RWPE2 (cell line): ENCODE data around the gene NAA25.
"Not testable (repeated sequence)": the region's sequence is repeated elsewhere in the genome, so short reads cannot be mapped to it uniquely, and the experiment has no call there.

Experiments used
- ATAC-seq: fragments of 200-7000 bp; cut with Tn5 transposase; 3 replicates; pipeline ENCODE4 v1.9.1; 2021; ENCODE audit warnings: low read depth
- DNase-seq: peaks from one replicate; pipeline ENCODE4 v3.0.0-alpha.2; 2020; ENCODE audit warnings: low spot score
- H3K27ac ChIP-seq: fragments of 450-650 bp; 2 replicates; pipeline ENCODE4 v1.5.1; 2017; ENCODE audit warnings: mild to moderate bottlenecking; ENCODE audit not compliant: poor library complexity, severe bottlenecking
- H3K27me3 ChIP-seq: fragments of 250-450 bp; sonication (Bioruptor Pico); 2 replicates; pipeline ENCODE4 v1.5.1; 2021; ENCODE audit warnings: mild to moderate bottlenecking, moderate library complexity; ENCODE audit not compliant: insufficient read depth, poor library complexity, severe bottlenecking
- H3K36me3 ChIP-seq: fragments of 250-450 bp; sonication (Bioruptor Pico); 2 replicates; pipeline ENCODE4 v1.5.1; 2020; ENCODE audit warnings: low read depth, mild to moderate bottlenecking, moderate library complexity
- H3K4me1 ChIP-seq: fragments of 250-450 bp; sonication (Bioruptor Pico); 2 replicates; pipeline ENCODE4 v1.5.1; 2021; ENCODE audit warnings: mild to moderate bottlenecking, moderate library complexity; ENCODE audit not compliant: insufficient read depth, poor library complexity, severe bottlenecking
- H3K4me3 ChIP-seq: fragments of 250-450 bp; sonication (Bioruptor Pico); 2 replicates; pipeline ENCODE4 v1.5.1; 2021; ENCODE audit warnings: mild to moderate bottlenecking, moderate library complexity; ENCODE audit not compliant: severe bottlenecking
- H3K9me3 ChIP-seq: fragments of 250-450 bp; sonication (Bioruptor Pico); 2 replicates; pipeline ENCODE4 v1.5.1; 2021; ENCODE audit warnings: mild to moderate bottlenecking, moderate library complexity; ENCODE audit not compliant: severe bottlenecking
- TF ChIP-seq, protein P1 (sequence below): fragments of 450-650 bp; IDR thresholded peaks from one replicate; pipeline ENCODE4 v1.5.1; 2017; ENCODE audit warnings: mild to moderate bottlenecking, moderate library complexity; ENCODE audit not compliant: poor library complexity, severe bottlenecking

Gene NAA25

DNA sequence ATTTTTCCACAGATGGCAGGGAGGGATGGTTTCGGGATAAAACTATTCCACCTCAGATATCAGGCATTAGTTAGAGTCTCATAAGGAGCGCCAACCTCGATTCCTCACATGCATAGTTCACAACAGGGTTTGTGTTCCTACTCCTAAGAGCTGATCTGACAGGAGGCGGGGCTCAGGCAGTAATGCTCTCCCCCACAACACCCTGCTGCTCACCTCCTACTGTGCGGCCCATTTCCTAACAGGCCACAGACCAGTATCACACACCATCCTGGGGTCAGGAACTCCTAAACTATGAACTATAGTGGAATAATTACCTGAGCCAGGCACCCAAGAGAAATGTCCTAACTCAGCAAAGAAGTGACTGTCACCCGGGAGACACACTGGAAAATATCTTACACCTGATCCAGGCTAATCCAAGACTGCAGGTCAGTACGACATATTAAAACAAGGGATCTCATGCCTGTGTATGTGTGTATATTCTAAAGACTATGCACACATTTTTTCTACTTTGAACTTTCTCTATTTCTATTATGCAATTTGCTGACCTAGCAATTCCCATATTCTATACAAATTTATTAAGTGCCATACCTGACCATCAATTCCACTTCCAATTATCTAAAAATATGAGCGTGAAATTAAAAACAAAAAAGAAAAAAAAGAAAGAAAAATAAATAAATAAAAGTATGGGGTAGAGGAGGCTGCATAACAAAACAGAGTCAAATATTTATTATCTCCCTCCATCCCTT, 4.7 kb downstream of the NAA25 start:
- Histone ChIP-seq H3K4me3 (no peak overlapping the region), H3K4me1 (peaks cover 7% of the 10 kb centered on the region), H3K27me3 (no peaks in the 10 kb centered on the region), H3K9me3 (no peaks in the 10 kb centered on the region), H3K36me3 (peaks cover 55% of the 10 kb centered on the region), H3K27ac (no peak overlapping the region)
- ATAC-seq, result no peak
- no peak for DNase-seq
- TF ChIP-seq, protein P1, sequence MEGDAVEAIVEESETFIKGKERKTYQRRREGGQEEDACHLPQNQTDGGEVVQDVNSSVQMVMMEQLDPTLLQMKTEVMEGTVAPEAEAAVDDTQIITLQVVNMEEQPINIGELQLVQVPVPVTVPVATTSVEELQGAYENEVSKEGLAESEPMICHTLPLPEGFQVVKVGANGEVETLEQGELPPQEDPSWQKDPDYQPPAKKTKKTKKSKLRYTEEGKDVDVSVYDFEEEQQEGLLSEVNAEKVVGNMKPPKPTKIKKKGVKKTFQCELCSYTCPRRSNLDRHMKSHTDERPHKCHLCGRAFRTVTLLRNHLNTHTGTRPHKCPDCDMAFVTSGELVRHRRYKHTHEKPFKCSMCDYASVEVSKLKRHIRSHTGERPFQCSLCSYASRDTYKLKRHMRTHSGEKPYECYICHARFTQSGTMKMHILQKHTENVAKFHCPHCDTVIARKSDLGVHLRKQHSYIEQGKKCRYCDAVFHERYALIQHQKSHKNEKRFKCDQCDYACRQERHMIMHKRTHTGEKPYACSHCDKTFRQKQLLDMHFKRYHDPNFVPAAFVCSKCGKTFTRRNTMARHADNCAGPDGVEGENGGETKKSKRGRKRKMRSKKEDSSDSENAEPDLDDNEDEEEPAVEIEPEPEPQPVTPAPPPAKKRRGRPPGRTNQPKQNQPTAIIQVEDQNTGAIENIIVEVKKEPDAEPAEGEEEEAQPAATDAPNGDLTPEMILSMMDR, result no peak

DNA sequence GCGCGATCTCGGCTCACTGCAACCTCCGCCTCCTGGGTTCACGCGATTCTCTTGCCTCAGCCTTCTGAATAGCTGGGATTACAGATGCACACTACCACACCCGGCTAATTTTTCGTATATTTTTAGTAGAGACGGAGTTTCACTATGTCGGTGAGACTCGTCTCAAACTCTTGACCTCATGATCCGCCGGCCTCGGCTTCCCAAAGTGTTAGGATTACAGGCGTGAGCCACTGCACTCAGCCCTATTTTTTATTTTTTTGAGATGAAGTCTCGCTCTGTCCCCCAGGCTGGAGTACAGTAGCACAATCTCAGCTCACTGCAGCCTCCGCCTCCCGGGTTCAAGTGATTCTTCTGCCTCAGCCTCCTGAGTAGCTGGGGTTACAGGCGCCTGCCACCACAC, 5.8 kb downstream of the NAA25 start:
- not testable (repeated sequence) for DNase-seq

DNA sequence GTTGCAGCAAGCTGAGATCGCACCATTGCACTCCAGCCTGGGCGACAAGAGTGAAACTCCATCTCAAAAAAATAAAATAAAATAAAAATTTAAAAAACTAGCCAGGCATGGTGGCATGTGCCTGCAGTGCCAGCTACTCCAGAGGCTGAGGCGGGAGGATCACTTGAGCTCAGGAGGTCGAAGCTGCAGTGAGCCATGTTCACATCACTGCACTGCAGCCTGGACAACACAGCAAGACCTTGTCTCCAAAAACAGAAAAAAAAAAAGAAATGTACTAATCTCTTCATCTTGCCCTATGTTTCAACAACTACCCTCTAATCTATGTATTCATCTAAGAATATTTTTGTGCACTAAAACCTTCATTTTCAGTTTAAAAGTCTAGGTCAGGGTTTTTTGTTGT, 6.5 kb downstream of the NAA25 start:
- ATAC-seq (no peak), DNase-seq (no peak)
- no peak overlapping the region for H3K4me3 ChIP-seq
- no peaks in the 10 kb centered on the region for H3K9me3 ChIP-seq
- H3K27me3 ChIP-seq, result no peaks in the 10 kb centered on the region
- TF ChIP-seq, protein P1, result no peak
- peaks cover 15% of the 10 kb centered on the region for H3K4me1 ChIP-seq
- H3K27ac ChIP-seq, result no peak overlapping the region
- H3K36me3 ChIP-seq, result peaks cover 70% of the 10 kb centered on the region

More for the DNA sequence above, 5.8 kb downstream of the NAA25 start:
- not testable (repeated sequence) for H3K4me1 ChIP-seq, ATAC-seq, H3K27me3 ChIP-seq, H3K9me3 ChIP-seq, H3K27ac ChIP-seq, H3K4me3 ChIP-seq
- peaks cover 67% of the 10 kb centered on the region for H3K36me3 ChIP-seq

DNA sequence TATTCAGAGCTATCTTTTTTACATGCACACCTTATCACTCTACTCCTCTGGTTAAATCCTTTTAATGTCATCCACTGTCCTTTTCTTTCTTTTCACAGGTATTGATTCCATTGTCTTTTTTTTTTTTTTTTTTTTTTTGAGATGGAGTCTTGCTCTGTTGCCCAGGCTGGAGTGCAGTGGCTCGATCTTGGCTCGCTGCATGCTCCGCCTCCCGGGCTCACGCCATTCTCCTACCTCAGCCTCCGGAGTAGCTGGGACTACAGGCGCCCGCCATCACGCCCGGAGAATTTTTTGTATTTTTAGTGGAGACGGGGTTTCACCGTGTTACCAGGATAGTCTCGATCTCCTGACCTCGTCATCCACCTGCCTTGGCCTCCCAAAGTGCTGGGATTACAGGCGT, 8.1 kb downstream of the NAA25 start:
- H3K27ac ChIP-seq, H3K4me3 ChIP-seq, ATAC-seq, H3K27me3 ChIP-seq, DNase-seq, H3K9me3 ChIP-seq: not testable (repeated sequence)
- H3K36me3 ChIP-seq, result peaks cover 75% of the 10 kb centered on the region
- peaks cover 25% of the 10 kb centered on the region for H3K4me1 ChIP-seq

DNA sequence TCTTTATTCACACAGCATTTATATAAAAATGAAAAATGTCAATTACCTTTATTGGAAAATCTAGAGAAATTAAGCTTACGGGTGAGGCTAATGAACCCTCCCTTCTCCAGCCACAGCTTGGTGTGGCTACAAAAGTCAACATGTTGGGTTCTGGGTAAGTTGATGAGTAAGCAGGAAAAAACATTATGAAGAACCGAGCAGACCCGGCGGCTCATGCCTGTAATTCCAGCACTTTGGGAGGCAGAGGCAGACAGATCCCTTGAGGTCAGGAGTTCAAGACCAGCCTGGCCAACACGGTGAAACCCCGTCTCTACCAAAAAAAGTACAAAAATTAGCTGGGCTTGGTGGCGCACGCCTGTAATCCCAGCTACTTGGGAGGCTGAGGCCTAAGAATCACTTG, 10.9 kb downstream of the NAA25 start:
- Histone ChIP-seq H3K27me3 (no peaks in the 10 kb centered on the region), H3K36me3 (peaks cover 82% of the 10 kb centered on the region), H3K4me1 (peaks cover 25% of the 10 kb centered on the region), H3K27ac (peak overlapping the region; percentile 62), H3K9me3 (no peaks in the 10 kb centered on the region), H3K4me3 (no peak overlapping the region)
- DNase-seq, result no peak
- ATAC-seq, result no peak
- TF ChIP-seq, protein P1, result no peak

DNA sequence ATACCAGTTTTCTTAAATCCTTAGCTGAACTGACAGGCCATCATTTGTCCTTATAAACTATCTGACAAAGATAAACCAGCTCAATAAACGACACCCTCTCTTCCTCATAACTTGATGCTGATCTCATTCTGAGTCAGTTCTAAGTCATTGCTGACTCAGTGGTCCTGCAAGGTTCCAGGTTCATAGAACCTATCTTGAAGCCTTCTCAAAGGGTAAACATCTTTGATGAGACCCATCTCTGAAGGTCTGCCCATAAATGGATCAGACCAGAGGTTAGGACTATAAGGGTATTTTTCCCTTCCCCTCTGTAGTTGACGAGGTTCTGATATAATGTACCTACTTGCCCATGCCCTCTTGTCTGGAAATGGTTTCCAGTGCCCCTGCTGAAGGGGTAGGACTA, 11.9 kb downstream of the NAA25 start:
- Histone ChIP-seq H3K27me3 (no peaks in the 10 kb centered on the region), H3K9me3 (no peaks in the 10 kb centered on the region), H3K36me3 (peaks cover 84% of the 10 kb centered on the region), H3K4me1 (peaks cover 25% of the 10 kb centered on the region), H3K27ac (peak overlapping the region; percentile 62), H3K4me3 (no peak overlapping the region)
- ATAC-seq (peak; percentile 98), DNase-seq (no peak)
- TF ChIP-seq, protein P1, result no peak
